Activated CD4-positive, alpha-beta T cell treated with anti-CD3 and anti-CD28 coated beads for 4 hours (primary cell): ENCODE measurements around the gene GLI3.

ENCODE experiments used
- DNase-seq, 2 donors: peaks; one replicate each; pipeline ENCODE4 v3.0.0-alpha.2; 2020

The GLI3 gene

DNA sequence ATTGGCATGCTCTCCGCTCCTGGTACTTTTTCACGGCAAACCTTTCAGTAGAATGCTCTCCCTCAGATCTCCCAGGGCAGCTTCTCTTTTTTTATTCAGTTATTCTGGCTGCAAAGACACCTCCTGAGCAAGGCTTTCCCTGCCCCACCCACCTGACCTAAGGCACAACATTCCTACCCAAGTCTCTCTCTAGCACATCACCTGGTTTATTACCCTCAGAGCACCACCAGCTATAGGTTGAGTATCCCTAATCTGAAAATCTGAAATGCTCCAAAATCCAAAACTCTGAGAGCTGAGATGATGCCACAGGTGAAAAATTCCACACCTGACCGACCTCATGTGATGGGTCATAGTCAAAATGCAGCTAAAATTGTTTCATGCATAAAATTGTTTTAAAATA is 99.6 kb downstream of the GLI3 start:
- DNase-seq: no peak

DNA sequence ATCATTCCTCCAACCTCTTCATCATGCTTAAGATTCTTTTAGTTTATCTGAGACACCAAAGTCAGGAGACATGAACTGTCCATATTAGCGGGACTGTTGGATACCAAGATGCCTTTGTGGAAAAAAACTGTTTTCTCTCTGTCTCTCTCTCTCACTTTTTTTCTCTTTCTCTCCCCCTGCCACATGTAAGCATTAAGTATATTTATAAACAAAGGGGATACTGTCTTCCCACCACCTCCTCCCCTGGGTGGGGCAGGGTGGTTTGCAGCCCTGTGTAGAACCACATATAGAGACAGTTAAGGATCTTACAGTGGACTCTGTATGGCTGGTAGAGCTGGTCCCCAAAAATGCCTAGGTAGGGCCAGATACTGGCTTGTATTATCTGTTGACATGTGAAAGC is 101.3 kb downstream of the GLI3 start:
- DNase-seq: no peak

DNA sequence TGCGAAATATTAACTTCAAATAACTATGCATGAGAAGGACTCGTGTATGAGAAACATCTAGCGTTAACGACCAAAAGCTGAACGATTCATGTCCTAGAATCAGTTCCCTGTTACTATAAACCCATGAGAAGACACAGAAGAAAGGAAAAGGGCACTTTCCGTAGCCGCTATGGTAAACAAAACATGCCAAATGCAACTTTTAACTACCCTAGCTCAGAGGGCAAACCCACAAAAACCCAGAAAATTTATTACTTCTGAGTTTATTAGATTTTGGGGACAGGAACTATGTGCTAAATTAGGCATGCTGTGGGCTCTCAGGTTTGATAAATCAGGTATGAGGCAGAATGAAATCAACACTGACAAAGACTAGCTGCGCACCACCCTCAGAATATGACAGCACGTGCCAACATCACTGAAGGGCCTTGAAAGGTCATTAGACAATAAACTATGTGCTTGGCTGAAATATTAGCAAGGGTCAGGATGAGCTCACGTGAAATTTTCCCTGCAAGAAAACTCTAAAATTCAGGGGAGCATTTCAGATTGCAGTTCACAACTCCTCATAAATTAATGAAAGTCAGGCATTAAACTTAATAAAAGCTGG is 102.6 kb downstream of the GLI3 start:
- no peak for DNase-seq

DNA sequence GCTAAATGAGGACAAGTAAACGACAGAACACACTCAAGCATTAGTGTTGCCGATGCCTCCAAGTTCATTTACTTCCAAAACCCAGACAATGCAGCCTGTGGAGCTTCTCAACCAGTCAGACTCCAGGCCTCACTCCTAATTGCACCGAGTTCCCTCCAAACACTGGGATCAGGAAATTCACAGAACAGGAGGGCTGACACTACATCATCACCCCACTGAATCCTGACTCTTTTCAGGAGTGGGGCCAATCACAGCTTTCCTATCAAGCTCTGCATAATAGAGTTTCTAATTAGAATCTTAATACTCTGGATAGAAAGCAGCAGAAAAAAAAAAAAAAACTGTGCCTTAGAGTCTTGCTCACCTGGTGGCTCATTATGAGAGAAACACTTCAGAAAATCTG is 103.7 kb downstream of the GLI3 start:
- no peak for DNase-seq

DNA sequence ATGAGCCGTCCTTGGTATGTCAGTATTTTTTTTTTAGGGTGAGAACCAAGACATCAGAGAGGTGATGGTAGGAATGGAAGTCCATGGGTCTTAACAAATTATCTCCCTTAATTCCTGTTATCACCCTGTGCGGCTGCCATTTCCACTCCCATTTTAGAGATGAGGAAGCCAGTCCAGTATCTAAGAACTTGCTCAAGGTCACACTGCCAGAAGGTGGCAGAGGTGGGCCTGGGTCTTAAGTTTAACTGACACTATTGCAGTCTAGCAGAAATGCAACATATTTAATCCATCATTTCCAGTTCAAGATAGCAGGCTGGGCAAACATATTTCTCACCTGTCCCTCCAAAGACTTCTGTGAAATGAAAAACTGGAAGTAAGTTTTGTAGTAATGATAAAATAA is 108.3 kb downstream of the GLI3 start:
- DNase-seq: no peak

DNA sequence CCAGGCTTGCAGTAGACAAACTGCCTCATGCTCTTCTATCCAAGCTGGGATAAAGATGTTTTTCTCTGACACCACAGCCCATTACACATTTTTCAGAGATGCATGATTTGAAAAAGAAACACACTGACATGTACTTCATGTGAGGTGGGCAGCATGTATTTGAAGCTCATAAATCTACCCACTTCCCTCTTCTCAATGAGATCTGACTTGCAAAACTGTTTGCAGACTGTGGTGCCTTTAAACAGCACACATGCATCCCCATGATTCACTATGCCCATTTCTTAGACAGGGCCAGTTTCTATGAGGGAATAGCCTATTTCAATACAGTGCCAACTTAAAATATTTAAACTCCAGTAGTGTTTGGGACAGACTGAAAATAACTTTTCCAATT is 109.8 kb downstream of the GLI3 start:
- DNase-seq: no peak

DNA sequence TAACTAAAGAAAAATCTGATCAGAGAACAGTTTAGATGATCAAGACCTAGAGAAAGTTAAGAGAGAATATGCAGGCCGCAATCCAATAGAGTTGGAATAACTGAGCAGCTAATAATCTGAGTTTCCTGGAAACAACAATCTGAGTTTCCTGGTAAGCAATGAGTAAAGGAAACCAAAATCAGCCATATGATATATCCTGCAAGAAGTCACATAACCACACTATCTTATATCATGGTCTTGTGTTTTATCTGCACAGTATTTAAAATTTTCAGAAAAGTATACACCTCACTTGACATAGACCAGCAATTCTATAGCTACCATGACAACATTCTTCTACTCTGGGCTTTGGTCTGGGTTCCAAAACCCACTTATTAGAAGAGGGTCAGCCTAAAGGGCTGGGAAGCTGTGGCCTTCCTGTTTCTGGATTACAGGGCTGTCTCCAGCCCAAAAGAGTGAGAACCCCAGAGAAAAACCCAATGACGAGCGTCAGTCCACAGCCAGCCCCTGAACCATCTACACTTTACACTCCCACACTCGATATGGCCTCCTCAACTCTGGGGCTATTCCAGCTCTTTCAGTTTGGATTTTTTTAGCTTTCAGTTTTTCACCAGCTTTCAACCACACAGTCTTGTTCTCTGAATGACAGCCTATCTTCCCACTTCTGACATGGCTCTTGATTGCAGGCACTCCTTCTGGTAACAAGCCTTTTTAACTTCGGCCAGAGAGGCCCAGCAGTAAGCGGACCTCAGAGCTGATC is 110.4 kb downstream of the GLI3 start:
- no peak for DNase-seq

DNA sequence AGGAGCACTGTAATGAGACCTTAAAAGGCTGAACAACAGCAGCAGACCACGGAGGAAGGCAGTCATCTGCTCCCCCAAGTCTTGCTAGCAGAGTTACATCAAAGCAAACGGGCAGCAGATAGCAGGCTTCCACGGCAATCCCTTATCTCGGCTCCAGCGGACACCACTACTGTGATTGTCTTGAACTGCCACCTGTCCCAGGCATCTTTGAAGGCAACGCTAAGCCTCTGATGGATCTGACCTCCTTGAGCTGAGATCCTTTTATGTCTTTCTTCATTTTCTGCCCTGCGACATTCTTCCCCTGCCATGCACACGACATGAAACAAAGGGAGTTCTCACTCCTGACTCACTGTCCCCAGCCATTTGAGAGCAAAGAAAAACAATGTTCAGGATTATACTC is 111.7 kb downstream of the GLI3 start:
- DNase-seq: no peak

DNA sequence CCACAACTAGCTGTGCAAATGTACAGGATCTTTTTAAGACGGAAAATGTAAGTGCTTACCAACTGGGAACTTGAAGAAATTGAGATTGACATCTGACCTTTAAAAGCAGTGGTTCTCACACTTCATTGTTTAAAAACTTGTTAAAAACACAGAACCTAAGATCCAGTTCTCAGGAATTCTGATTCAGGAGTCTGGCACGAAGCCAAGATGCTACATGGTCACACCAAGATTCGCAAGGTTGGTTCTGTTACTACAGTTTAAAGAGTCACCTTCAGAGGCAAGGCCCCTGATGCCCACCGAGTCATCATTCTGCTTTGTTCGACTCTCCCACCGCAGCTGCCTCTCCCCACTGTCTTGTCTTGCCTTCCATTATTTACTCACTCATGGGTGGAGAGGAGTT is 113.3 kb downstream of the GLI3 start:
- DNase-seq: no peak

DNA sequence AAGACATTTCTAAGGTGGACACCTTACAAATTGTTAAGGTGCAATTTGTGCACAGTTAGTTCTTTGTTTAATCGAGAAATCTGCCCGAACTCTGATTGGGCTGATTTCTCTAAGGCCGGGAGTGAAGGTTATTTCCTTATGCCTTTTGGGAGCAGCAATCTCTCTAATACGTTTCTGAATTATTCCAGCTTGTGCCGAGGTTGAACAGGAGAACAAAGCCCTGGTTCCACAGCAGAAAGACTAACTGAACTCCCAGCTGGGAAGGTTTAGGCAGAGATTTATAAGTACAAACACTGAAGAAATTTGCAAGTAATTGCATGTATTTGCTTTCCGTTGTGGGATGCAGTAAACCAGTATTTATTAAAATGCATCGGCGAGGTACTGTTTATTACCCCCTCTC is 116.8 kb downstream of the GLI3 start:
- no peak for DNase-seq

DNA sequence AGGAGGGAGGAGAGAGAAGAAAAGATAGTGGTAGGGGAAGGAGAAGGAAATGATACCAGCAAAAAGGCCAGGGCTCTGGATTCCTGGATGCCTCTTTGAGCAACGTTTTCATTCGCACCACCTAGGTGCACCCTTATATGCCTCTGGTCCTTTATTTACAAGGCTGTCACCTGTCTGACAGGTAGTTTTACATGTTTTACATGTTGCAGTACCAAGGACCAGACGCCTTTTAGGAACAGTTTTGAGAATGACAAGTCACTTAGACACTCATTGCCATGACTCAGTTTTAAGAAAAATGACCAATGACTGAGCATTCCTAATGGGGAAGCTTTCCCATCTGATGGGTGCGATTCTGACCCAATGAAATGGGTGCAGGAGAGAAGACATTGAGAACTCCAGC is 119.8 kb downstream of the GLI3 start:
- no peak for DNase-seq

DNA sequence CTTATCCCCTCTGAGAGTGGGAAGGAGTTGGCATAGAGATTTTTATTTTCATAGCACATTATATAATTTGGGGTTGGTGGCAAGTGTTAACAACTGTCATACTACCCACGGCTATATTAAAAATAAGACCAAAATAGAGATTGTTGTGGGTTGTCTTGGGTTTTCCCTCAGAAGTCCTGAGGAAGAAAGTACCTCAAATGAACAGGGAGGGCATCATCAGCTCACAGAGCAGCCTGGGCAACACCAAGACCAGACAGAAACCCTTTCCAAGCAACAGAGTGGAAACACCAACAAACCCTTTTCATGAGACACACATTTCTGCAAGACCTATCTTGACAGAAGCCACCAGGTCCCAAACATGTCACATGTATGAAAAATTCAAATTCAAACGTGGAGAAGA is 121.2 kb downstream of the GLI3 start:
- DNase-seq: no peak

DNA sequence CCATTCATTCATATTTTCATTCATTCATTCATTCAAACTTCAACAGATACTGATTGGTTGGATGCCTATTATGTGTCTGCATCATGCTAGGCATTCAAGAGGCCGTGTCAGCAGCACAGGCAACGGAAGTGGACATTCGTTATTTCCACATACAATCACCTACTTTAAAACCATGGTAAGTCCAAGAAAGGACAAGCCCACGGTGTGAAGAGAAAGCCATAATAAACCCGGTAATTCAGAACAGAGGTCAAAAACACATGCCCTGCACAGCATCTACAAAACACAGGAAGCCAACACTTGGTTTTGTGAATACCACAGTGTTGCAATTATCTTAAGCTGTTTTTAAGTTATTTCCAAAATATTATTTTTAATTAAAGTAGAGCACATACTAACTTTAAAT is 126.7 kb downstream of the GLI3 start:
- DNase-seq: no peak

DNA sequence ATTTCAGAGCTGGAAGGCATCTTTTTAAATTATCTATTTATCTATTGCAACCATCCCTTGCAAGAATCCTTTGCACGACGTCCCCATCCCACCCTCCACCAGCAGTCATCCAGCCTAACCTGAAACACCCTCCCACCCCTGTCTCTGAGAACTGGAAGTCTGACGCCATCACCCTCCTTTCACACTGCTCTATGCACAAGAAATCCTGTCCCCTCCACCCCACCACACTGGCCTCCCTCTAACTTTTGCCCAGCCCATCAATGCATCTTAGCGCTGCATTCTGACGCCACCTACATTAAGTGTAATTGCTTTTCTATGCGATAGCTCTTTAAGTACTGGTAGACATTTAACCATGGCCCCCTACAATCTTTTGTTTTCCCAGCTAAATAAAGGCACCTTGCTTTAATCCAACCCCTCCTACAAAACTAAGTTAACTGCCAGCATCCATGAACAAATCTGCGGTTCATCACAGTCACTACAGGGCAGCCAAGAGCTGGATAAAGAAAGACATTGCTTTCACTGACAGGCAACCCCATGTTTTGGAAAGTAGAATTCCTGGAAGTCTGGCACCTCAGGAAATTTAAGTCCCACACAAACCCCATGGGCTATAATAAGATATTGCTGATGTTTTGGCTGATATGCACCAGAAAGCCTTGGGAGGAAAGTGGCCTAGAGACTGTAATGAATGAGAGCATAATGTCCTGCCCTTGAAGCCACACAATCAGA is 128.0 kb downstream of the GLI3 start:
- no peak for DNase-seq

DNA sequence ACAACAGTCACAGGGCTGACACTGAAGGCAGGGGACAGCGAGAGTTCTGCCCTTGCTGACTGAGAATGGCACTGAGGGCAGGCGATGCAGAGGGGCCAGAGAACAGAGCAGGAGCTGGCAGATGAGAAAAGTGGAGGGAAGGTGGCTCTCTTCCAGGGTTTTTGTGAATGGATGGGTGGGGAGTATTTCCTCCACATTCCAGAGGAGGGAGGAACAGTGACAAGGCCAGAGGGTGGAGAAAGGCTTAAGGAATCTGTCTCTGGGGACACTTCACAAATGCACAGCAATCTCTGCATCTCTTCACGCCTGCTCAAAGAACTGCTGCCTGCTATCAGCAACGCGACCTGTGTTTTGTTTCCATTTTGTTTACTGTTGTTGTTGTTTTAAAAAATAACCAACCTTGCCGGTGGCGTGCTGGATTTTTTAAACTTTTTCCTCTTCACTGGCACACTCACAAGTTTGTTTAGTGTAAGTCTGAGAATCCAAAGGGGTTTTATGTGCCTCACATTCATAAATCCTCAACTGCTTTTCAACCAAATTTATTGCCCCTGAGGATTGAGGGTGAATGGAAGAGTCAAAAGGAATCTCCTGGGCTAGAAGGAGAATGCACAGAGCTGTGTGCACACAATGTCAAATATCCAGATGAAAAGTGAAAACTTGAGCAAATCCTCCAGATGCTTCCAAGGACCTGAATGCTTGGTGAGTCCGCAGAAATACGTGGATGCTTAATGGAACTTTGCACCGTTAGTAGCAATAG is 129.3 kb downstream of the GLI3 start:
- no peak for DNase-seq

DNA sequence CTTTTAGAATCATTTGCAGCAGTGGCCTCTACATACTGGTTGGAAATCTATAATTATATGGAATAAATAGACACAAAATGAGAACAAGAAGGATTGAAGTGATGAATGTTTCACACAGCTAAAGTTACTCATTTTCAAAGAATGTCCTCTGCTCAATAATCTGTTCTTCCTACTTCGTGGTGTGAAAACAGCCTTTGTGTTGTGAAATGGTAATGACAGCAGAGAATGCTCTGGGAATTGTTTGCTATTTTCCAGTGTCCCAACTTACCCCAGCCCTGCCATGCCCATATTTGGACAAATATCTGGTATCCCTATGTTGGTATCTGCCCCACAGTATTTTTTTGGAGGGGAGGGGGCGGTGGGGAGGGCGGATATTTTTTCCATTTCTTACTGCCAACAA is 130.4 kb downstream of the GLI3 start:
- DNase-seq: no peak

DNA sequence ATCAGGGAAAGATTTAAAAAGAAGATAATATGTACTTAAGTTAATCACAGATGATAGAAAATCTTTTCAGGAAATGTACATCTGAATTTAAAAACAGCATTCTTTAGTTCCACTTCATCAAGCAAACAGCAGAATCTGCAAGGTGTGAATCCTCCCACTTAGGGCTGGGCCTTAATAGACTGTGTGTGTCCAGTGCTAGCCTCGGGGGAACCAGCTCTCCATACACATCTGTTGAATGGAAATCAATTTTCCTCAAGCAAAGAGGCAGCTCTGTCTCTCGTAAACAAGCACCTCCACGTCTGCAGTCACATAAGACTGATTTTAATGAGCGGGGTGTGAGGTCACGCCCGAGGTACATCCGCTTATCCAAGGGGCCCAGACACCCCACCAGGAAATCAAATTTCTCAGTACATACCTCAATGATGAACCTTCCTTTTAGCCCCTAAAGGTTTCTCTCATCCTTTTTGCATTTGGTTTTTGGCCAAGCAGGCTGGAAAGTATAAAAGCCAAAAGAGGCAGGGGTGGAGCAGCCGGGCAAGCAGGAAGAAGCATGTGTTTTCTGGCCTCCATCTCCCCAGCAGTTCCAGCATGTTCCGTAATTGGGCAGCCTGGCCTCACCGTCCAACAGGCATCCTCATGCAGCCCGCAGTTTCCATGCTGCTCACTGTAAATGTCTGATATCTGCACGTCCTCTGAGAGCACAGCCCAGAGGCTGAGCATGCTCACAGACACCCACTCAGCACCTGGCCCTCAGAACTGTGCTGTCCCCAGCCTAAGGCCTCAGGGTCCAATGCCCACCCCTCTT is 131.3 kb downstream of the GLI3 start:
- no peak for DNase-seq

DNA sequence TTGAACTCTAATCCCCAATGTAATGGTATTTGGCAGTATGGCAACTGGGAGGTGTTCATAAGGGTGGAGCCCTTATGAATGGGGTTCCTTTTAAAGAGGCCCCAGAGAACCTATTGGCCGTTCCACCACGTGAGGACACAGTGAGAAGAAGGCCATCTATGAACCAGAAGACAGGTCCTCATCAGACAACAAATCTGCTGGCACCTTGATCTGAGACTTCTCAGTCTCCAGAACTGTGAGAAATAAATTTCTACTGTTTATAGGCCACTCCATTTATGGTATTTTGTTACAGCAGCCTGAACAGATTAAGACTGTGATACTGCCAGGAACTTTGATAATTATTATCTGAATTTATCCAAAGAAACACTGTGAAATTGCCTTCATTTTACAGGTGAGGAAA is 132.3 kb downstream of the GLI3 start:
- DNase-seq: no peak

DNA sequence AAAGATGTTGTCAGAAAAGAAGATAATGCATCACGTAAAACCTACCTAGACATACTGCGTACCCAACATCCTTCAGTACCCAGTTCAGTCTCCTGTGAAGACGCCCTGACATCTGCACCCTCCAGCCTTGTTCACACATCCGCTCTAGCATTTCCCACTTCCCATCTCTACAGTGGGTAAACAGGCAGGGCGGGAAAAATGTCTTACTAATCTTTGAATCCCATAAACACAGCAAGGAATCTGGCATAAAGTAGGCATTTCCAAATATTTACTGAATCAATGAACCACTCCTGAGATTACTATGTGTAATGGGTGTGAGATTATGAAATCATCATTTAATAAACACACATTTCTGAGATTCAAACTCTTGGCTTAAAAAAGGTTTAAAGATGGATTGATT is 132.8 kb downstream of the GLI3 start:
- DNase-seq: no peak

DNA sequence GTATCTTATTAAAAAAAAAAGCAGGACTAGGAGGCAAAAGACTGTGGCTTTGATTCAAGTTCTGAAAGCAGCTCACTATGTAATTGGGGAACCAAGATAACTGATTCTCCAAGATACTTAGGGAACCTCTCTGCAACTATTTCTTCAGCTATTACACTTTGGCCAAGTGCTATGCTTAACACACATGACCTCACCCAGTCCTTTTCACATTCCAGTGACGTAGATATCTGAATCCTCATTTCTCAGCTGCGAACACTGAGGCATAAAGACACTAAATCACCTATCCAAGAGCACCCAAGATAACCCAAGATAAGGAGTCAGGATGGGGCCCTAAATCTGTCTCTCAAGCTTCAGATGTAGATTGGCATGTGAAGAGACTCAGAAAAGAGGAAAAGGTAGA is 133.6 kb downstream of the GLI3 start:
- no peak for DNase-seq

DNA sequence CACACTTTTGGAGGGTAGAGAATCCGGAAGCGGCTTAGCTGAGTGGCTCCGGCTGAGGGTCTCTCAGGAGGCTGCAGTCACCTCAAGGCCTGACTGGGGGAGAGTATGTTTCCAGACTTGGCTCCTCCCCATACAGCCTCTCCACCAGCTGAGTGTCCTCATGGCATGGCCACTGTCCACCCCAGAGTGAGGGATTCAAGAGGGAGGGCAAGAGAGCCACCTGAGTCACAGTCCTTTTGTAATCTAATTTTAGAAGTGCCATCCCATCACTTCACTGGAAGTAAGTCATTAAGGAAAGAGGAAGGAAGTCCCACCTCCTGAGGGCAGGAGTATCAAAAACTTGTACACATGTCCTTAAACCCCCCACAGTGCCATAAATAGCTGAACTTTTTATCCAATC is 134.0 kb downstream of the GLI3 start:
- no peak for DNase-seq

DNA sequence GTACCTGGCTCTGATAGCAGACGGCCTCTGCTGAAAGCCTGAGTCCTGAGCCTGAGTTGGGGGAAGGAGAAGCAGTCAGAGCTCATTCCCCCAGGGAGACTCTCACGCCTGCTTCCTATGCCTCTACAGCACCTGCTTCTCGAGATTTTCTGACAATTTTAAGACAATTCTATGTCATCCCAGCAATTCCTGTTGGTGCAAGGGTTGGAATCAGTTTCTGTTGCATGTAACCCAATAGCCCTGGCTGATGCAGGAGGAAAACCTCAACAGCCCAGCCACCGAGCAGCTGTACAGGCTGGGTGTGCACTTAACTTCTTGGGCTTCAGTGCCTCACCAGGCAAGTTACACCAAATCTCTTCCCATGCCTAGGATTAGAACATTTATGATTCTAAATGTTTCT is 134.7 kb downstream of the GLI3 start:
- DNase-seq: no peak

DNA sequence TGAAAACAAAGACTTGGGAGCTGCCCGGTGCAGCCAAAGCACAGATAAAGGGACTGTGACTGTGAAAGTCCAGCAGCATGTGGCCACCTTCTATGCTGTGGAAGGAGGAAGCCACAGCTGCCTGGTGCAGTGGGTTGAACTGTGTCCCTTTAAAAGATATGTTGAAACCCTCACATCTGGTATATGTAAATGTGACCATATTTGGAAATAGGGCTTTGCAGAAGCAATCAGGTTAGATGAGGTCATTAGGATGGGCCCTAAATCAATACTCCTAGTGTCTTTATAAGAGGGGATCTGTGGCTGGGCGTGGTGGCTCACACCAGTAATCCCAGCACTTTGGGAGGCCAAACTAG is 136.9 kb downstream of the GLI3 start:
- no peak for DNase-seq
